Activated naive CD4-positive, alpha-beta T cell treated with Interleukin-2 at 50 U/mL for 16 hours (primary cell): Measurements from ENCODE around the gene ZNRD2.
A peak's percentile ranks its signal among the peaks of the same experiment; 100 is the strongest.

Source experiments
- DNase-seq: peaks from one replicate; pipeline ENCODE4 v3.0.0-alpha.2; 2020

The ZNRD2 gene

GRCh38 chr11:65589444-65590239, 19.4 kb downstream of the ZNRD2 start:
- no peak for DNase-seq

- DNase-seq, result no peak
These were observed 20.0 kb downstream of the ZNRD2 start for GRCh38 chr11:65590240-65590738.

- no peak for DNase-seq
These were observed 21.9 kb downstream of the ZNRD2 start for GRCh38 chr11:65591939-65592857.

- no peak for DNase-seq
These were observed 22.7 kb downstream of the ZNRD2 start for GRCh38 chr11:65592858-65593517.

GRCh38 chr11:65593518-65594414, 23.5 kb downstream of the ZNRD2 start:
- DNase-seq, result peak; percentile 49

GRCh38 chr11:65595131-65595530, 24.9 kb downstream of the ZNRD2 start:
- no peak for DNase-seq

GRCh38 chr11:65595543-65596281, 25.4 kb downstream of the ZNRD2 start, which contains the start of gene KCNK7:
KCNK7 (minus strand) TSS chr11:65595800; CDS start chr11:65595772, 28 bp downstream.
- no peak for DNase-seq

GRCh38 chr11:65596520-65596919, 26.2 kb downstream of the ZNRD2 start:
- DNase-seq, result no peak

GRCh38 chr11:65598258-65598699, 28.0 kb downstream of the ZNRD2 start:
- no peak for DNase-seq

- DNase-seq, result no peak
These were observed 29.1 kb downstream of the ZNRD2 start for GRCh38 chr11:65599216-65599954.

GRCh38 chr11:65599955-65600246, 29.6 kb downstream of the ZNRD2 start:
- DNase-seq, result no peak

GRCh38 chr11:65604258-65604657, 34.0 kb downstream of the ZNRD2 start:
- DNase-seq, result no peak

GRCh38 chr11:65606876-65607613, 36.8 kb downstream of the ZNRD2 start:
- no peak for DNase-seq

- no peak for DNase-seq
These were observed 37.5 kb downstream of the ZNRD2 start for GRCh38 chr11:65607614-65608426.

GRCh38 chr11:65609229-65609628, 39.0 kb downstream of the ZNRD2 start:
- DNase-seq, result no peak

- DNase-seq, result no peak
These were observed 39.4 kb downstream of the ZNRD2 start for GRCh38 chr11:65609665-65610064.

GRCh38 chr11:65610404-65610803, 40.1 kb downstream of the ZNRD2 start:
- DNase-seq, result no peak

GRCh38 chr11:65611028-65611757, 40.9 kb downstream of the ZNRD2 start:
- DNase-seq, result no peak
